SH-SY5Y (cell line): ENCODE measurements around the gene NFATC3.

Experiments used
- GATA2 ChIP-seq: IDR thresholded peaks from 2 replicates; pipeline ENCODE4 v1.6.1; 2011; ENCODE audit warnings: mild to moderate bottlenecking, low read depth, low read length
- GATA3 ChIP-seq: IDR thresholded peaks from 2 replicates; pipeline ENCODE4 v1.6.1; 2011; ENCODE audit warnings: low read depth, mild to moderate bottlenecking, low read length, moderate library complexity

The NFATC3 gene

DNA sequence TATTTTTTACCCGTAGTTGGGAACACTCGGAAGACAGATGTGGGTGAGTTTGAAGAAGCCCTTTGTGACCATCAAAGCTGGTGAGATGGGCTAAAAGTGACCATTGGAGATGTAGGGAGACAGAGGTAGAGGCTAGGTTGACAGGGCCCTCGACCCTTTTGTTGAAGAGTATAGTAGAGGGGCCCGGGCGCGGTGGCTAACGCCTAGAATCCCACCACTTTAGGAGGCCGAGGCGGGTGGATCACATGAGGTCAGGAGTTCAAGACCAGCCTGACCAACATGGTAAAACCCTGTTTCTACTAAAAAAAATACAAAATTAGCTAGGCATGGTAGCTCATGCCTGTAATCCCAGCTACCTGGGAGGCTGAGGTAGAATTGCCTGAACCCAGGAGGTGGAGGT, 16.2 kb upstream of the NFATC3 start:
- TF ChIP-seq GATA2 (no peak), GATA3 (no peak)

DNA sequence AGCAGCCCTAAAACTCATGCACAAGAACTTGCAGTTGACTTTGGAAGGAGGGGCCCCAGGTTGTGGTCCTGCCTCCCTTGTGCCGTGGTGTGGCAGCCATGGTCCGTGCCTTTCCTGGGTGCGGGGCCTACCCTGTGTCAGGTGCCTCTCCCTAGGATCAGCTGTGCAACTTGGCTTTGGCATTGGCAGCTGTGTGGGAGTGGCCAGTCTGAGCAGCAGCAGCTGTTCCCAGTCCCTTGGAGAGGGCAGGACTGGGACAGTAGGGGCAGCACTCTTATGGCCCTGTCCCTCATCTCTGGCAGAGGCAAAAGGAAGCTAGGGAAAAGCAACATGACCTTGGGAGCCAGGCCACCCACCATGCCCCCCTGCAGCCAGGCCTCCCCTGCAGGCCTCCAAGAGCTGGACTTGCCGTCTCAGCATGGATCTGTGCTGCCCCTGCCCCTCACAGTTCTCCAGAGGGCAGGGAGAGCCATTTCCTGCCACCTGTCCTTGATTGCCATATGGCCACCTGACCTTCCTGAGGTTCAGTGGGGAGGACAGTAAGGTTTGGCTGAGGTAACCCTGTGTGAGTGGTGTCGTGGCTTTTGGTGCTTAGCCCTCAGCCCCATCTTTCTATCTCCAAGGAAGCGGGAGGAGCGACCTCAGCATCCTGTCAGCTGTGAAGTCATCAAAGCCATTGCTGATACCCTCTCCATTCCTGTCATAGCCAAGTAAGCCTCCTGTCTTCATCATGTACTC, 15.5 kb upstream of the NFATC3 start:
- TF ChIP-seq GATA2 = no peak
- no peak for TF ChIP-seq GATA3

- TF ChIP-seq GATA2 (no peak), GATA3 (no peak)
Measured at GRCh38 chr16:68070249-68070730, 14.9 kb upstream of the NFATC3 start.

DNA sequence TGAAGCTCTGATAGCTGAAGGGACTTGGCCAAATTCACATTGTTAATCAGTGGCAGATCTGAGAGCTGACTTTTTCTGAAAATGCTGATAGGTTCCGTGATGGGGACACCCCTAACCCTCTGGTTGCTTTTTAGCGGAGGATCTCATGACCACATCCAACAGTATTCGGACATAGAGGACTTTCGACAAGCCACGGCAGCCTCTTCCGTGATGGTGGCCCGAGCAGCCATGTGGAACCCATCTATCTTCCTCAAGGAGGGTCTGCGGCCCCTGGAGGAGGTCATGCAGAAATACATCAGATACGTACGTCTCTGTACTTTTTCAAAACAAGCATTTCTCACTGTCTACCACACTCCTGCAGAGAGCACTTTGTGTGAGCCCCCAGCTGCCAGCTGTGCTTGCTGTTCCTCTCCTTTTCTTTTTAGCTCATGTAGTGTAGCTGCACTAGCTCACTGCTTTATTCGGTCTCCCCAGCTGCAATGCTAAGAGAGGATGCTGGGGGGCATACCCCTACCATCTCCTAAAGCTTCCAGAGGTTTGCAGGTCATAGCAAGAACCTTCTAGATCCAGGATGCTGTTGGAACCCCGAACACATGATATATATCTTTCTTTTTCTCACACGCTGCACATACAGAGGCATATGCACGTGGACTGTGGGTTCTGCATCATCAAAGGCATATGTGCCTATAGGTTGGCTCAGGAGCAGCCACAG, 14.2 kb upstream of the NFATC3 start:
- TF ChIP-seq GATA2 (no peak), GATA3 (no peak)

DNA sequence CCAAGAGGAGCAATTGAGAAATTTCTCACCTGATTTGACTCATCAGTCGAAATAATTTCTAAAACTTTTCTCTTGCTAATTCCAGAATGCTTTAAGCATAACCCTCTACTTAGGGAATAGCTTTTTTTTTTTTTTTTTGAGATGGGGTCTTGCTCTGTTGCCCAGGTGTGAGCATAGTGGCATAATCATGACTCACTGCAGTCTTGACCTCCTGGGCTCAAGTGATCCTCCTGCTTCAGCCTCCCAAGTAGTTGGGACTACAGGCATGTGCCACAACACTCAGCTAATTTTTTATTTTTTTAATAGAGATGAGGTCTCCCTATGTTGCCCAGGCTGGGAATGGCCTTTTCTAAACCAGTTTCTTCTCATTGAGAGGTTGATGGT, 13.7 kb upstream of the NFATC3 start:
- TF ChIP-seq GATA3 (no peak), GATA2 (no peak)

DNA sequence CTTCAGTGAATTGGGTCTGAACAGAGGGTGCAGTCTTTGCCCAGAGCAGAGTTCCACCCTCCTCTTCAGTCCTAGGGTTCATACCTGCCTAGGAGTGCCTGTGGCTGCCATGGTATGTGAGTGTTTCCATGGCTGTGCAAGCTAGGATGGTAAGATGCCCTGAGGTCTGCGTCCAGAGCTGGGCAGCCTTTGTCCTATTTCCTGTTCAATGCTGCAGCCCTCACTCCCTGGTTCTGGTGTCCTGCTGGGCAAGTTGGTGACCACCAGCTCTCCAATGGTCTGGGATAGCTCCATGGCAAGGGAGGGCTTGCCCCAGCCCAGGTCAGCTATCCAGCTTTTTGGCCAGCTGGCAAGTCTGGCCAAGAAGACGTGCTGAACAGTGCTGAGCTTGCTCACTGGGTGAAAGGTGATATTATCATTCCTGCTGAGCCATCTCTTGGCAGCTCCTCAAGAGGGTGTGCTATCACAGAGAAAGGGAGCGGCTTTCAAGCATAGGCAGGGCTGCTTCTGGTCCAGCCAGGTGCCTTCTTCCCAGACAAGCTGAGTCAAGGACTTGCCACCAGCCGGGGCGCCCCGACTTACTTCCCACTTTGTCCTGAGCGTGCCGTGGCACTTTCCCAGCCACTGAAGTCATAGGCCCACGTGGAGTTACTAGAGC, 13.0 kb upstream of the NFATC3 start:
- TF ChIP-seq GATA3 = no peak
- no peak for TF ChIP-seq GATA2

DNA sequence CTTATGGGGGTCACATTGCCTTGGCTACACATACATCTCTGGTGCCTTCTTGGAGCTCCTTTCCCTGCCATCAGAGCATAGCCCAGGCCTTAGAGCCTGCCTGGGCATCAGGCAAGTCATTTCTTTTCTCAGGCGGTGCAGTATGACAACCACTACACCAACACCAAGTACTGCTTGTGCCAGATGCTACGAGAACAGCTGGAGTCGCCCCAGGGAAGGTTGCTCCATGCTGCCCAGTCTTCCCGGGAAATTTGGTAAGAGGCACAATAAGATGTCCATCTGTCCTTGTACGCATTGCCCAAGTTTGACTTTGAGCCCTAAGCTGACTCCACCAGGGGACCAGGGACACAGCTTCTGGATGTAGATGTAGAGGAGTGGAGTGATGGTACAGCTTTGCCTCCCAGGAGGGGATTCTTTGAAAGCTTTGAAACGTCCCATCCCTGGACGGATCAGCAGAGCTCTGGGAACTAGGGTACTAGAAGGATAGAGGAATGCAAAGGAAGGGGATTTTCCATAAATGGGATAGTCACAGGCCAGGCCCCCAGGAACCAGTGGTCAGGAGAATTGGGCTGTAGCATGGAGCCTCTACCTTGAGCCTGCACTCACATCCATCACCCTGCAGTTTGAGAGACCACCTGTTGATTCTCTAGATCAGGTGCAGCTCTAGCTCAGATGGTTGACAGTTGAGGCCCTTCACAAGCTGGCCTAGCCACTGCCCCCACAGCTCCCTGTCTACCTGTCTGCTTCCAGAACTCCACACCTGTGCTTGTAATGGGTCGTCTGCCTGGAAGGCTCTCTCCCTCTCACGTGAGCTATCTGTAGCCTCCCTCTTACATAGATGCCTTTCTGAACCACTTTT, 11.0 kb upstream of the NFATC3 start:
- TF ChIP-seq GATA2 = no peak
- no peak for TF ChIP-seq GATA3

- no peak for TF ChIP-seq GATA2
- TF ChIP-seq GATA3 = no peak
Measured at GRCh38 chr16:68074850-68075555, 10.2 kb upstream of the NFATC3 start.

- no peak for TF ChIP-seq GATA2
- no peak for TF ChIP-seq GATA3
Measured at GRCh38 chr16:68075980-68076379, 9.2 kb upstream of the NFATC3 start.

GRCh38 chr16:68076560-68076959, 8.6 kb upstream of the NFATC3 start:
- TF ChIP-seq GATA2 (no peak), GATA3 (no peak)

DNA sequence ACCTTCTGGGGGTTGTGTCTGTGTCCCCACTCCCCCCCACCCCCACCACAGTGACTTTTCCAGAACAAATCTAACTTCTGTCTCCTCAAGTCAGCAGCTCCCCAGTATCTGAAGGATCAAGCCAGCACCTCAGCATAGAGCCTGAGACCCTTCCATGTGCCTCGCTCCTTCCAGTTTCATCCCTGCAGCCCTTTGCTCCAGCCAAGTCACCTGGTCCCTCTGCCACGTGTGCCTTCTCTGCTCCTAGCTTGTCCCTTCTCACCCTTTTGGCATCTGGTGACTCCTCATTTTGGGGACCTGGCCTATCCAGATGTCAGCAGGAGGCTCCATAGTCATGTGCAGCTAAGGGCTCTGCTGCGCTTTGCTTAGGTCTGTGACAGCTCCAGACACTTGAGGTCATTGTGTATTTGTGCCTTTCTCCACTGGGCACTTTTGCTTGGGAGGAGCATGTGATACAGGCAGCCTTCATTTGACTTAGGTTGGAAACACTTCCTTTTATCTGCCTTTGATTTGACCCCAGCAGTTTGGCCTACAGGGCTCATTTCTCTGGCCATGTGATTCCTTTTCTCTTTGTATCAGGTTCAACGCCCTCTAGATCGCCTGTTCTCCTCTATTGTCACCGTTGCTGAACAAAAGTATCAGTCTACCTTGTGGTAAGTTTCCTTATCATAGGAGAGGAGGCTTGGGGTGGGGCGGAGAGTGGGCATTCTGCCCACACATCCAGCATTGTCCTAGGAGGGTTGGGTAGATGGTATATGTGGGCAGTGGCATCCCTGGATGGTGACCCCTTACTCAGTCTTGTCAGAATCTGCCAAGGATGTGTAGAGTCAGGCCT, 7.1 kb upstream of the NFATC3 start:
- TF ChIP-seq GATA3 (no peak), GATA2 (no peak)

DNA sequence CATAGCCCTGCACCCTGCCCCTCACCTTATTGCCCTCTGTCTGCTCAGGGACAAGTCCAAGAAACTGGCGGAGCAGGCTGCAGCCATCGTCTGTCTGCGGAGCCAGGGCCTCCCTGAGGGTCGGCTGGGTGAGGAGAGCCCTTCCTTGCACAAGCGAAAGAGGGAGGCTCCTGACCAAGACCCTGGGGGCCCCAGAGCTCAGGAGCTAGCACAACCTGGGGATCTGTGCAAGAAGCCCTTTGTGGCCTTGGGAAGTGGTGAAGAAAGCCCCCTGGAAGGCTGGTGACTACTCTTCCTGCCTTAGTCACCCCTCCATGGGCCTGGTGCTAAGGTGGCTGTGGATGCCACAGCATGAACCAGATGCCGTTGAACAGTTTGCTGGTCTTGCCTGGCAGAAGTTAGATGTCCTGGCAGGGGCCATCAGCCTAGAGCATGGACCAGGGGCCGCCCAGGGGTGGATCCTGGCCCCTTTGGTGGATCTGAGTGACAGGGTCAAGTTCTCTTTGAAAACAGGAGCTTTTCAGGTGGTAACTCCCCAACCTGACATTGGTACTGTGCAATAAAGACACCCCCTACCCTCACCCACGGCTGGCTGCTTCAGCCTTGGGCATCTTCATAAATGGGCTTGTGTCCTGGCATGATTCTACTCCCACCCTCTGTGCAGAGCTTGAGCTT, 6.3 kb upstream of the NFATC3 start:
- TF ChIP-seq GATA2 (no peak), GATA3 (no peak)

DNA sequence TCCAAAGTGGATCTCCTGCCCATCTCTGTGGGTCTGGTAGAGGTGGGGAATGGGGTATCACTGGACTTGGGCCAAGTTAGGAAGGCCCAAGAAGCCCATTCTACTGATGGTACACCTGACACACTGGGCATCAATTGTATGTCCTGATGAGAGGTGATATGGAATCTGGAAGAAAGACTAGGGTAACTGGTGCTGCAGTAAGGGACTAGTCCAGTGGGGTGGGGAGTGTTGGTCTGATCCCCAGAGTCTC, 5.9 kb upstream of the NFATC3 start:
- TF ChIP-seq GATA2 = no peak
- no peak for TF ChIP-seq GATA3
